Activated T-helper 1 cell treated with Interleukin-2 at 50 U/mL for 16 hours (primary cell): ENCODE results near the gene PXMP2.
"Not testable (repeated sequence)": the region's sequence is repeated elsewhere in the genome, so short reads cannot be mapped to it uniquely, and the experiment has no call there.

ENCODE experiments used
- DNase-seq: peaks from one replicate; pipeline ENCODE4 v3.0.0-alpha.2; 2020; ENCODE audit warnings: low read depth

Gene PXMP2

DNA sequence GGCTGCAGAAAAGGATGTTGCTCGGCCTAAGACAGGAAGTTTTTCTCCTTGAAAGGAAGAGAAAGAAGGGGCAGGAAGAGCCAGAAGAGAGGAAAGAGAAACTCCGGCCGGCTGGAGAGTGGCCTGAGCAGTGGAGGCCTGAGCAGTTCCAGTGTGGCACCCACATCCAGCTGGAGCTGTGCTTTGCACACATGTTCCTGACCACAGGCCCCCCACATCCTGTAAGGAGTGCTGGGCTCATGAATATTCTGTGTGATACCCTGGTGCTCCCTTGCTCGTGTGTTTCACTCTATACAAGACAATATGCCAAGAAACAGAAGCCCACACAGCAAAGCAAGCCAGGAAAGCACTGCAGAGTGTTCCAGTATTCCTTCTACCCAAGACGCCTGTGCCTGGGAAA is 27.3 kb upstream of the PXMP2 start:
- DNase-seq, result no peak

DNA sequence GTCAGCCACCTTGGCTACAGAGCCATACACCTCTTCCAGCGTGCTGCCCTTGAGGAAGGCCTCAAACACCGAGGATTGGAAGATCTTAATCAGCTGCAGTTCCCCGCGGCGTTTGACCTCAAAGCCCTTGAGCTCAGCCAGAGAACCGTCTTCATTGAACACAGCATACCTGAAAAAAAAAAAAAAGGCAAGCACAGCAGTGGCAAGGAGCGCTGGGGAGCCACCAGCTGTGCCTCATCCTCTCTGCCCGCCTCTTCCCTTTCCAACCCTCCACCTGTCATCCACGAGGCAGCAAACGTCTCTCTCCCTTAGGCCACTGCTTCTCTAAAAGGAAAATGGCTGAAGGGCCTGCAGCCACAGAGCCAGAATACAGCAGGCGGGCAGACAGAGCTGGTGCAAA is 26.4 kb upstream of the PXMP2 start:
- no peak for DNase-seq

DNA sequence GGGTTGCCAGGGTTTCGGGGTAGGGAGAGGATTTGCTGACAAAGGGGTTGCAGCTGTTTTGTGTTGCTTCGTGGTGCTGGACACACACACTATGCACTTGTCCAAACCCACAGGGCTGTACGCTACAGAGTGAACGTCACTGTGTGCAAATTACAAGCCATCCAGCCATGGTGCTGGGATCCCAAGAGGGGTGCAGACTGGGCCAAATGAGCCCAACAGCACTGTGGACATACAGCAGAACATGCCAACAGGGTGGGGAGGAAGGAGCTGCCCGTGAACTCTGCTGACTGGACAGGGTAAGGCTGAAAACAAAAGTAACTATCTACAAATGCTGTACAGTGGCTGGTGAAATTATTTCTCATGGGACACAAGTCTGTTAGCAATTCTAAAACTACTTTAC is 25.4 kb upstream of the PXMP2 start:
- DNase-seq, result no peak

DNA sequence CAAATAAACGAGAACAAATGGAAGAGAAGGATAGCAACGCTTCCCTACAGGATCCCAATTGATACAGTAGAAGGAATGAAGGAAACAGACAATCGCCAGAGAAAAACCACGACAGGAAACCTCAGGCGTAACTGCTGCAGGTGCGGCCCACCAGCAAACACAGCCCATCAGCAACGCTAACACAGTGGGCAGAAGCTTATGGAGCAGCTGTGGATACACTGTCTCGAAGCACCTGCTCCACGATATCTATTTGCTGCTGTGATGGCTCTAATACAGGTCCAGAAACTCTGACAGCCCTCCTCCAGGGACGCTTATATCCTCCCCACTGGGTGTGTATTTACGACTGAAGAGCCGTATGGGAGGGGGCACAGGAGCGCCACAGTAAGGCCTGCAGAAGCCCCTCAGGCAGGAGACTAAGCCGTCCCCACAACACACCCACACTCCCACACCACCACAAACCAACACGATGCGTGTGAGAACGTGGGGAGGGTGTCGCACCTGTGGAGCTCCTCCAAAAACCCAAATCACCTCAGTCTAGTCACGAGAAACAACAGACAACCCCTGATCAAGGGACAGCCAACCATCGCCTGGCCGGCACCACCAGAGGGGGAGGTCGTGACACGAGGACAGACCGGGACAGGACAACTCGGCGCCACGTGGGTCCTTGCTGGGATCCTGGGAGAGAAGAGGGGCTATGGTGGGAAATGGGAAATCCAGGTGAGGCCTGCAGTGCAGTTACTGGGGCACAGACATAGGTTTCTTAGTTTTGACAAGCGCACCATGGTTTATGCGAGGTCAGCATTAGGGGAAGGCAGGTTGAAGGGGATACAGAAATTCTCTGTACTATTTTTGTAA is 24.3 kb upstream of the PXMP2 start:
- DNase-seq, result no peak

DNA sequence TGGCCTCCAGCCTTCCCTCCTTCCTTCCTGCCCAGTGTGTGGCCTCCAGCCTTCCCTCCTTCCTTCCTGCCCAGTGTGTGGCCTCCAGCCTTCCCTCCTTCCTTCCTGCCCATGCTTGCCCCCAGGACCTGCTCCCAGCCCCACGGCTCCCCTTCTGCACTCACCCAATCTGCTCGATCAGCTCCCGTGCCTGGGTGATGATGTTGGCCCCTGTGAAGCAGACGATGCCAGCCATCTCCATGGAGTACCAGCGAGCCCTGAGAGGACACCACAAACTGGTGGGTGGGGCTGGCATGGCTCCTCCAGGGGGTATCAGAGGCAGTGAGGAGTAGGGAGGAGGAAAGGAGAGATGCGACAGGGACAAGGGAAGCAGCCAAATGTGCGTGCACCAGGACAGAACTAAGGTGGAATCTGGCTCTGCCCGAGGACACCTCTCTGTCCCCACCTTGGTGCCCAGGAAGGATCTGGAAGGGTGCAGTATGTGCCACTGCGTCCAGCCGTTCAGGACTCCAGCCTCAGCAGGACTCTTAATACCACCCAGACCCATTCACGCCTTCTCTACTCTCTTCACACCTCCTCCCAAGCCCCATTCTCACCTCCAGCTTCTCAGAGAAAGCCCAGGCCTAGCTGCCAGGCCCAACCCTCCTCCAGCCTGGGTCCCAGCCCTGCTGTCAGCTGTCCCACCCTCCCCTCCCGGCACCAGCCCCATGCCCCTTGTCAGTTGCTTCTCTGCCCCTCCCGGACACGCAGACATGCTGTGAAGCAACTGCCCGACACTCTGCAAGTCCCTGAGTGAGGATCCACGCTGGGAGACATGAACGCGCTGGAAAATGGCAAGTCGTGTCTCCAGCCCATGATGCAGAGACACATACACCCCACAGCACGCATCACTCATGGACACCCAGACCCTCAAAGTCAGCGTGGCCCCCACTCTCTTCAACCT is 22.9 kb upstream of the PXMP2 start:
- no peak for DNase-seq

DNA sequence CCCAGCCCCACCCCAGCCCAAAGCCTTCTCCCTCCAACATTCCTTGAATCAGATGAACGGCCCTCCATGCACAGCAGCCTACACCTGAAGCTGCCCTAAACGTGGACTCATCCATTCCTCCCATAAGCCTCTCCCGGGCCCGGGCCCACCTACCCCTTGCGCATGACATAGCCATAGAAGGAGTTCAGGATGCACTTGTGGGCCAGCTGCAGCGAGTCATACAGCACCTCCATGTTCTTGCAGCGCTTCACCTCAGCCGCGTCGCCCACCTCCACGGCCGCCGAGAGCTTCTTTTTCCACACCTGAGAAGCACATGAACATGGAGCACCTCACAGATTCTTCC is 22.3 kb upstream of the PXMP2 start:
- DNase-seq, result no peak

DNA sequence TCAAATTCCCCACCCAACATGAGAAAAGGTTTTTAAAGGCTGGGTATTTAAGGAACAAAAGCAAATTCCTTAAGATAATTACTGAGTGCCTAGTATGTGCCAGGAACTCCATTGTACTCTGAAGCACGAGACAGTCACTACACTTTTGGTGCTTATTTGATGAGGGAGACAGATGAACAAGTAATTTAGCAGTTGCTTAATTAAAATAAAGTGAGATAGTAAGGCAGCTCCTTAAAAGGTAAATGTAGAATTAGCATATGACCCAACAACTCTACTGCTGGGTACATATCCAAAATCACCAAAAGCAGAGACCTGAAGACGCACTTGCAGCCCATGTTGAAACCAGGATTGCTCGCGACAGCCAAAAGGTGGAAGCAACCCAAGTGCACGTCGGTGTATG is 21.6 kb upstream of the PXMP2 start:
- no peak for DNase-seq

DNA sequence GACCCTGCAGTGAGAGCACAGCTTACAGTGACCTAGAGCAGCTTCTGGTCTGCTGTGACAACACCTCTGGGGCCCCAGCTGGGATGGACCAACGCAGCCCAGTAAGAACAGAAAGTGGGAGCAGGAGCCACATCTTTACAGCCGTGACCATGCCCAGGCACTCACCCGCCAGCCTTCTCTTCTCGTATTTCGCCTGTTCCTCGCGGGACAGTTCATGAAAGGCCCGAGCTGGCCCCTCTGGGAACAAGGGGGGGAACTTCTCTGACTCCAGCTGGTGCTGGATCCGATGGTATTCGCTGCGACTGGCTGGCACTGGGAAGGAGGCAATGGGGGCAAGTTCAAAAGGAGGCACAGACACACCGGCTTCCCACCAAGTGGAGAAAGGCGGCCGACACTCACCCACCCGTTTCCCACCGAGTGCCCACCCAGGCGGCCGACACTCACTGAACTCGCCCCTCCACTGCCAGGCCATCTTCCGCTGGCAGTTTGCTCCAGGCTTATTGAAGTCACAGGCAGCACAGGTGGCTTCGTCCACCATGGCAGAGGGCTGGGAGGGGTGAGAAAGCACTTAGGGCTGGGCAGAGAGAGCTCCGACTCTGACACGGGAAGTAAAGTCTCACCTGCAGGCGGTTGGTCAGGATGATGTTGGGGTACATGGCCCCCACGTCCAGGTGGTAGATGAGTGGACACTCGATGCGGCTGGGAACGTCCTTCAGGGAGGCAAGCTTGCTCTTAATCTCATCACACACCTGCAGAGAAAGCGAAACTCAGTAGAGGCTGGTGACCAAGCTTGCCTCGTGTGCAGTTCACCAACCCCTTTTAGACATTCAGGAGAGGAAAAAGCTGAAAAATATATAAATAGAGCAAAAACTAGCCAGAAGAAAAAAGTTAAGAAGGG is 18.9 kb upstream of the PXMP2 start:
- DNase-seq, result no peak

DNA sequence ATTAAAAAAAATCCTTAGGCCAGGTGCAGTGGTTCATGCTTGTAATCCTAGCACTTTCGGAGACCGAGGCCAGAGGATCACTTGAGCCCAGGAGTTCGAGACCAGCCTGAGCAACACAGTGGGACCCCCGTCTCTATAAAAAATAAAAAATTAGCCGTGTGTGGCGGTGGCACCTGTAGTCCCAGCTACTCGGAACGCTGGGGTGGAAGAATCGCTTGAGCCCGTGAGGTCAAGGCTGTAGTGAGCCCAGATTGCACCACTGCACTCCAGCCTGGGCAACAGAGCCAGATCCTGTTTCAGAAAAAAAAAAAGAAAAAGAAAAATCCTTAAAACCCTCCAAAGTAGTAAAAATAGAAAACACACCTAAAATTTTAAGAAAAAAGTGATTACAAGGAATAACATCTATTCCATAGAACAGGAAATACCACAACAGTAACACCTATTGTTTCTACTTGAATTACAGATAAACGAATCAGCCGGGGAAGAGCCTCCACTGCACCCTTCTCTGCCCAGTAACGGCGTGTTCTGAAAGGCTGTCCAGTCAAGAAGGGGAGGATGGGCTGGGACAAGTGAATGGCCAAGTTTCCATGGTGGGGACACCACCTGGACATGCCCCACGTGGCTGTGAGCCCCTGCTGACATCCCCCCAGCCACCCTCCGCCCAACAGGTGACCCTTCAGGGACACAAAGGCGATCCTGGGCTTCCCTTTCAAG is 18.1 kb upstream of the PXMP2 start:
- DNase-seq, result no peak

DNA sequence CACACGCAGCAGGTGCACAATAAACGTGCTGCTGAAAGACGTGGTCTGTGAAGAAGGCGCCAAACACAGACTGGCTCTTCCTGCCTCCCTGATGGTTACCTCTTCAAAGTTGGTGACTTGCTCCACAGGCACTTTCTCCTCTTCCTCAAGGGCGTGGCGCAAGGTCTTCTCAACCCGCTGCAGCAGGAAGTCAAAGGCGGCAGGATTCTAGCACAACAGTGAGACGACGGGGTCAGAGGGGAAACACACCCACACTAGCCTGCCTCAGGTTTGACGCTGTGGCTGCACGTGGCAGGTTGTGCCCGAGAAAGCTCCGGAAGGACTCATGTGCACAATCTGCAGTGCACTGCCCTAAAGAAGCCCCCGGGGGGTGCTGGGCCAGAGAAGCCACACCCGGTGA is 15.3 kb upstream of the PXMP2 start:
- DNase-seq, result no peak

DNA sequence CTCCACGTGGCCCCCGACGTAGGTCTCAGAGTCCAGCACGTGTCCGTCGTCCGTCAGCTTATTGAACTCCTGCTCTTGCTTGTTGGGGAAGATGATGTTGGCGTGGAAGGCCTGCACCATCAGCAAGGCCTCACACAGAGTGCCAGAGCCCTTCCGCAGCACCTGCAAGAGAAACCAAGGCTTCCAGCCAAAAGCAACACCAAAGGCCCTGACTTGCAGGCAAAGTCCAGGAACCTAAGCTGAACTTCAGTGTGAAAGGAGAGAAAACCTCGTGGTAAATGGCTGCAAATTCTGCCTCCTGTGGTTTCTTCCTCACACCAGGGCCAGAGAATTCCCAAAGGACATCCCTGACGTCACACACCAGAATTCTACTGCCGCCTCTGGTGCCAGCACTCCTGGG is 14.7 kb upstream of the PXMP2 start:
- no peak for DNase-seq

DNA sequence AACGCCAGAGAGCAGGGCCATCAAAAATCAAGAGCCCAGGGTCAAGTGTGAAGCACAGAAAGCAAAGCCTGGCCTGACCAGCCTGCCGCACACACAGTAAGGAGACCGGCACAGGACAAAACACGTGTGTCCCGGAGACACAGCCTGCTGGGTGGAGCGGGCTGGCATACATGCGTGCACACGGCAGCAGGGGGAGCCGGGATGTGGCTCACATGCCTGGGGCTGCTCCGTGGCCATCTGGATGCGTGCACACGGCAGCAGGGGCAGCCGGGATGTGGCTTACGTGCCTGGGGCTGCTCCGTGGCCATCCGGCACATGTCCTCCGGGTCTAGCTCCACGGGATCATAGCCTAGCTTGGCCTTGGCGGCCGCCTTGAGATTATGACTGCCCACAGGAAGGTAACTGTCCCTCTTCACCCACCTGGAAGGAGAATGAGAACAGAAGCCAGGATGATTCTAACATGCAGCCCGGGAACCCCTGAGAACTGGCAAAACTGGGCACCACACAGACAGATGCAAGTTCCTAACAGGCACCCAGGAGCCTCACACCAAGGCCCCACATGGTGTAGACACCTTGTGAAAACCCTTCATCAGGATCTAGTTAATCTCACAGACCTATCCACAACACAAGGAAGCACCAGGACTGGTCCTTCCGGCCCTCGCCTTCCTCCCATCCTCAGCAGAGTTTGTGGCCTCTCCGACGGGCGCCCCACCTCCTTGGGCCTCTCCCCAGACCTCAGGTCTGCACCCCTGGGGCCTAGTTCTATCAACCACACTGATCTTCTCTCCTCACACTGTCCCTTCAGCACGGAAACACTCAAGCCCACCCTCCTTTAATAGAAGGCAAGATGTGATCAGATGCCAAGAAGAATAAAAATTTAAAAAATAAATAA is 13.9 kb upstream of the PXMP2 start:
- no peak for DNase-seq

DNA sequence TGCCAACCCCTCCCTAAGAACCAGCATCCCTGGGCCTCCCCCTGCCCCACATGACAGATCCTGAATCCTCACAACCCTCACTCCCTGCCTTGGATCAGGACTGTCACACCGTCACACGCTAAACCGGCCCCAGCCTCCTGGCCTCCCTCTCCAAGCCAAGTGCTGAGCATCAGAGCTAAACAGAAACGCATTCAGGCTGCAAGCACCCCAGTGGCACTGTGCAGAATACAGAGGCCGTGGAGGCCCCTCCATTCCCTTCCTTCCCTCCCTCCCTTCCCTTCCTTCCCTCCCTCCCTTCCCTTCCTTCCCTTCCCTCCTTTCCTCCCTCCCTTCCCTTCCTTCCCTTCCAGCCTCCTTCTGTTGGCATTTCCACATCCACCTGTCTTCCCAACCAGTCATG is 12.8 kb upstream of the PXMP2 start:
- DNase-seq, result no peak

DNA sequence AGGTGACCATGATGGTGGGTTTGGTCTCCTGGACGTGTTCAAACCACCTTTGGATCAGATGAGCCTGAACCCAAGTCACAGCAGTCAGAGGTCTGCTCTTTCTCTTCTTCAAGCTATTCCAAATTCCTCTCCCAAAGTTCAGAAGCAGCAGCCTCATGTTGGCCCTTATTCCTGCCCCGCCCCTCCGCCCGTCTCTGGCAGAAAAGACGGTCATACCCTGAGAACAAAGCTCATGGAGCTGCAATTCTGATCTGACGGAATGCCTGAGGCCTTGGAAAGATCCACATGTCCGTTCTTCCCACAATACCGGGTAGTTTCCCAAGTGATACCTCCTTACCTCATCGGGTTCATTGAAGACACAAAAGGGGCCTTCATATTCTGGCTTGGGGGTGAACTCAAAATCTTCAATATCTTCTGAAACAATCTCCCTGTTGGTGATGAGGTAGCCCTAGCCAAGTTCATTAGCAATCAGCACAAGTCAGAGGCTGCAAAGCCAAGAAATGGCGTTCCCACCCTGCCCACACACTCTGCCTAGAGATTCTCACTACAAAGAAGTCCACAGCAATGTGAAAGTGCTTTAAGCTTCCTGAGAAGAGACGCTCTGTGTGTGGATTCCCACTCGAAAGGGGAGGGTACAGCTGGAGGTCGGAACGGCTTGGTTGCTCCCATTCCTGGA is 11.5 kb upstream of the PXMP2 start:
- DNase-seq, result no peak

DNA sequence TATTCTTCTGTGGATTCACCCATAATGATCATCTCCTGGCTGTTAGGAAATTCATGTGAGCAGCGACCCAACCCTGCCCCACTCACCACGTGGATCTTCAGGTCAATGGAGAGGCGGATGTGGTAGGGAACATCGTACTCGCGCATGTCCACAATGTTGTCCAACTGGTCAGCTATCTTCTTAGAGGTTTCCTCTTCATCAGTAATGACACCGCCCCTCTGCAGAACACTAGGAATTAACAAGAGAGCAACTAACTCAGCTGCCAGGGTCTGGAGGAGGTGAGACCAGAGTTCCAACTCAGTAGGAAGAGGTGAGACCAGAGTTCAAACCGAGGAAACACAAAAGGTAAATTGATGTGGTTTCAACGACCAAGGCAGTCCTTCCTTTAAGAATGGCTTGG is 9.9 kb upstream of the PXMP2 start:
- no peak for DNase-seq

DNA sequence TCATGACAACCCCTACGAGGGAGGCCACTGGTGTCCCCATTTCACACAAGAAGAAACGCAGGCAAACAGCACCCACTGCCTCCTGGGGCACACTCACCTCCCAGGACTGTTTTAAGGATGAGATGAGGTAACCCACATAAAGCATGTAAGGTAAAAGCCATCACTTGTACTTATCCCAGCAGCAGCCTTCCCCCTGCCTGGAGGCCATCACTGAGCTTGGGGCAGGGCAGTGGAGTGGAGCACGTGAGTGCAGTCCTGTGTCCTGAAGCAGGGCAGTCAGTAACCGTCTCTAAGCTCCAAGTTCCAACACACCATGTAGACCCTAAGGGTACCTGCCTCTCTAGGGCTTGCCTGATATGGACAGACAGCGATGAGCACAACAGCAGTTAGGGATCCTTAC is 2.0 kb upstream of the PXMP2 start:
- no peak for DNase-seq

DNA sequence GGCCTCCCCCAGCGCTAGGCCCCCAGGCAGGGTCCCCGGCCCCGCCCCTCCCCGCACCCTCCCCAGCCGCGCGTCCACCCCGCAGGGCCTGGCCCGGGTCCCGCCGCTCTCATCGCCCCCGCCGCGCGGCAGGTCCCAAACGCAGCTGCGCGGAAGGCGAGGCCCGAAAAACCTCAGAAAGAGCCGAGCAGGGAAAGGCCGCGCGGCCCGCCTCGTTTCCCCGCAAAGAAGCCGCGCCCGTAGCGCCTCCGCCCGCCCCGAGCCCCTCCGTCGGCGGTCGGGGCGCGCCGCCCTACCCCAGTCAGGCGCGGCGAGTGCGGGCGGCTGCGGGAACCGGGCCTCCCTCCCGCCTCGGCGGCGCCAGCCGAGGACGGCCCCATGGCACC is 569 bp upstream of the PXMP2 start:
- no peak for DNase-seq

DNA sequence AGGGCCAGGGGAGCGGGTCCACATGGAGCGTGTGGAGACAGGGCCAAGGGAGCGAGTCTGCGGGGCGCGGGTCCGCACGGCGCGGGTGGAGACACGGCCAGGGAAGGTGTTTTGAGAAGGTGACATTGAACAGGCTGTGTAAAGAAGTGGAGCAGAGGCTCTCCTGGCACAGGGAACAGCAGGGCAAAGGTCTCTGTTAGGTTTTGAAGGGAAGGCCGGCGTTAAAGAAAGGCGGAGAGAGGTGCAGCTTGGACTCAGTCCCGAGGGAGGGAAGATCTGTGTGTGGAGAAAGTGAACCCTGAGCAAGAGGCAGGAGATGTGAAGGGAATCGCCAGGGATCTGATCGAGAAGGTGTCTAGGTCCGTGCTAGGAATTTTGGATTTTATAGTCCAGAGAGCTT is 1.8 kb downstream of the PXMP2 start:
- DNase-seq, result no peak

DNA sequence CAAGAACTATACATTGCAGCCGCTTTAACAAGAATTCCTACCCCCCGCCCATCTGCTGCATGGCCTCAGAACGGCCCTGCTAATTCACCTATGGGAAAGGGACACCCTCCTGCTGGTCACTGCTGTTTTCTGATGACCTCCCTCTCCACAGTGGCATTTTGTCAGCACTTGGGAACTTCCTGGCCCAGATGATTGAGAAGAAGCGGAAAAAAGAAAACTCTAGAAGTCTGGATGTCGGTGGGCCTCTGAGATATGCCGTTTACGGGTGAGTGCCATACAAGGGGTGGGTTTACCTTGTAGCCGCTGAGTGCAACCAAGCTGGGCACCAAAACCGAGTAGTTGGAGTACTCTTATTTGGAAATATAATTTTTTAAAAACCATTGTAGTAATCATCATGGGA is 2.7 kb downstream of the PXMP2 start:
- DNase-seq, result no peak

DNA sequence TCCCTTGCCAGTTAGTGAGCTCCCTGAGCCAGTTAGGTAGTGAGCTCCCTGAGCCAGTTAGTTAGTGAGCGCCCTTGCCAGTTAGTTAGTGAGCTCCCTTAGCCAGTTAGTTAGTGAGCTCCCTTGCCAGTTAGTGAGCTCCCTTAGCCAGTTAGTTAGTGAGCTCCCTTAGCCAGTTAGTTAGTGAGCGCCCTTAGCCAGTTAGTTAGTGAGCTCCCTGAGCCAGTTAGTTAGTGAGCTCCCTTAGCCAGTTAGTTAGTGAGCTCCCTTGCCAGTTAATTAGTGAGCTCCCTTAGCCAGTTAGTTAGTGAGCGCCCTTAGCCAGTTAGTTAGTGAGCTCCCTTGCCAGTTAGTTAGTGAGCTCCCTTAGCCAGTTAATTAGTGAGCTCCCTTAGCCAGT is 4.6 kb downstream of the PXMP2 start:
- not testable (repeated sequence) for DNase-seq
